Mucosa of descending colon (tissue), 3 donors: ENCODE data around the gene COL4A6. TPM values are rescaled to one million over a fixed set of nuclear protein-coding genes. Genes with fewer than 3 reads are reported as not detected.

Experiments used
- ATAC-seq: fragments of 200-7000 bp; cut with Tn5 transposase; one replicate; pipeline ENCODE4 v1.9.1; 2020; ENCODE audit warnings: mild to moderate bottlenecking, moderate library complexity
- DNase-seq, 3 donors: peaks; one replicate each; pipeline ENCODE4 v3.0.0-alpha.2; 2020
- H3K36me3 ChIP-seq: fragments of 200-600 bp; one replicate; pipeline ENCODE4 v1.8.0; 2021; ENCODE audit warnings: low read depth, mild to moderate bottlenecking
- H3K4me1 ChIP-seq: fragments of 200-600 bp; one replicate; pipeline ENCODE4 v1.8.0; 2021; ENCODE audit warnings: low read depth, mild to moderate bottlenecking
- H3K4me3 ChIP-seq: fragments of 200-600 bp; one replicate; pipeline ENCODE4 v1.8.0; 2021; ENCODE audit warnings: mild to moderate bottlenecking
- H3K9me3 ChIP-seq: fragments of 200-600 bp; one replicate; pipeline ENCODE4 v1.8.0; 2021; ENCODE audit warnings: mild to moderate bottlenecking
- intact Hi-C, 2 donors: fragments of 100-400 bp; cut with DNase I in 1 of 2; cut with micrococcal nuclease in 1 of 2; formaldehyde crosslinking; loops; one replicate each; pipeline versions ENCODE4 v1.11.0 to v1.11.1; 2022; cut with DNase I, micrococcal nuclease
- total RNA-seq, 3 donors: library from RNA; stranded (reverse); fragmentation: NEBNext Ultra II Directional in 2 of 3; extraction: Animal tissue kit (Norgen Biotek cat#: 25700) in 2 of 3; gene quantifications; one replicate each; pipeline versions ENCODE4 v1.2.1 to v1.2.4, GENCODE V29; 2021 to 2023
- TF ChIP-seq, protein P1 (sequence below): fragments of 200-600 bp; IDR thresholded peaks from one replicate; pipeline ENCODE4 v1.8.0; 2022; ENCODE audit warnings: antibody characterized with exemption, mild to moderate bottlenecking
- donor health status: DM: no; HTN: no; CAD: no; lungs with moderate emphysema.
- donor health status: DM: no; HTN: no; CAD: no.
- donor health status: DM: no; HTN: yes; CAD: no.

Gene COL4A6
- total RNA-seq, 3 donors from 2014 or later: 0.35 to 0.81 (median 0.77) TPM

GRCh38 chrX:108268434-108269080 is 169.7 kb downstream of the COL4A6 start:
- H3K4me3 ChIP-seq: no peak overlapping the region
- ATAC-seq (no peak), DNase-seq (no peak)
- no peaks in the 10 kb centered on the region for H3K4me1 ChIP-seq
- TF ChIP-seq, protein P1, sequence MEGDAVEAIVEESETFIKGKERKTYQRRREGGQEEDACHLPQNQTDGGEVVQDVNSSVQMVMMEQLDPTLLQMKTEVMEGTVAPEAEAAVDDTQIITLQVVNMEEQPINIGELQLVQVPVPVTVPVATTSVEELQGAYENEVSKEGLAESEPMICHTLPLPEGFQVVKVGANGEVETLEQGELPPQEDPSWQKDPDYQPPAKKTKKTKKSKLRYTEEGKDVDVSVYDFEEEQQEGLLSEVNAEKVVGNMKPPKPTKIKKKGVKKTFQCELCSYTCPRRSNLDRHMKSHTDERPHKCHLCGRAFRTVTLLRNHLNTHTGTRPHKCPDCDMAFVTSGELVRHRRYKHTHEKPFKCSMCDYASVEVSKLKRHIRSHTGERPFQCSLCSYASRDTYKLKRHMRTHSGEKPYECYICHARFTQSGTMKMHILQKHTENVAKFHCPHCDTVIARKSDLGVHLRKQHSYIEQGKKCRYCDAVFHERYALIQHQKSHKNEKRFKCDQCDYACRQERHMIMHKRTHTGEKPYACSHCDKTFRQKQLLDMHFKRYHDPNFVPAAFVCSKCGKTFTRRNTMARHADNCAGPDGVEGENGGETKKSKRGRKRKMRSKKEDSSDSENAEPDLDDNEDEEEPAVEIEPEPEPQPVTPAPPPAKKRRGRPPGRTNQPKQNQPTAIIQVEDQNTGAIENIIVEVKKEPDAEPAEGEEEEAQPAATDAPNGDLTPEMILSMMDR: no peak
- no peaks in the 10 kb centered on the region for H3K9me3 ChIP-seq
- intact Hi-C loops: no loop called here
- H3K36me3 ChIP-seq: no peaks in the 10 kb centered on the region

GRCh38 chrX:108267557-108267956 is 170.7 kb downstream of the COL4A6 start:
- no peak for DNase-seq
- Histone ChIP-seq H3K9me3 (no peaks in the 10 kb centered on the region), H3K4me3 (no peak overlapping the region), H3K4me1 (no peaks in the 10 kb centered on the region), H3K36me3 (no peaks in the 10 kb centered on the region)
- intact Hi-C loops: no loop called here
- ATAC-seq: no peak
- TF ChIP-seq, protein P1: no peak

GRCh38 chrX:108264376-108264775 is 173.8 kb downstream of the COL4A6 start:
- Histone ChIP-seq H3K4me3 (no peak overlapping the region), H3K9me3 (no peaks in the 10 kb centered on the region), H3K4me1 (no peaks in the 10 kb centered on the region), H3K36me3 (no peaks in the 10 kb centered on the region)
- TF ChIP-seq, protein P1: no peak
- no peak for ATAC-seq
- intact Hi-C loops: no loop called here
- DNase-seq: no peak

DNA sequence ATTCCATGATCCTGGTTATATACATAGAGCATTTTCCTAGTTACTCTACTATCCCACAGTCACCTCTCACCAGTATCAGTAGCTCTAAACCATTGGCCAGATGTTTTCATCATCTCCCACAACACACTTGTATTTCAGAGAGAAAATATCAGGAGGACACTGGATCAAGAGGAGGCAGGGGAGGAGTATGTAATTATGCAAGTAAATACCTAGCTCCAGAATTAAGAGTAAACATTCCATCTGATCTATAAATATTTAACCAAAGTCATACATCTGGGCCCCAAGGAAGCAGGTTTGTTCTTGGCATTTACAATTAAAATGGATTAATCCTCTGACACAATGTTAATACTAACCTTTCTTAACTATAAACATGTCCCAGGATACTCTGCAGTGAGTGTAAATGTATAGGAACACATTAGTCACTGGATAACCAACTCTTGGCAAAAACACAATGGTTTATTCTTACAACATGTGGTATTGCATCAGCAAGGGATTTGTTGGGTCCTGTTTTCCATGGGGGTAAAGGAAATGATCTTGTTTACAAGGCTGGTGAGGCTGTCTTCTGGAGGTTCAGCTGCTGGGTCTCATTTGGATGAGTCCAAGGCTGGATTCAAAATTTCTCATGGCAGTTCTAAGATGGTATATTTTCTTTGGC is 176.5 kb downstream of the COL4A6 start:
- intact Hi-C loops: no loop called here
- no peak overlapping the region for H3K4me3 ChIP-seq
- ATAC-seq (no peak), DNase-seq (no peak)
- H3K36me3 ChIP-seq: no peaks in the 10 kb centered on the region
- H3K9me3 ChIP-seq: no peaks in the 10 kb centered on the region
- H3K4me1 ChIP-seq: no peaks in the 10 kb centered on the region
- TF ChIP-seq, protein P1: no peak

DNA sequence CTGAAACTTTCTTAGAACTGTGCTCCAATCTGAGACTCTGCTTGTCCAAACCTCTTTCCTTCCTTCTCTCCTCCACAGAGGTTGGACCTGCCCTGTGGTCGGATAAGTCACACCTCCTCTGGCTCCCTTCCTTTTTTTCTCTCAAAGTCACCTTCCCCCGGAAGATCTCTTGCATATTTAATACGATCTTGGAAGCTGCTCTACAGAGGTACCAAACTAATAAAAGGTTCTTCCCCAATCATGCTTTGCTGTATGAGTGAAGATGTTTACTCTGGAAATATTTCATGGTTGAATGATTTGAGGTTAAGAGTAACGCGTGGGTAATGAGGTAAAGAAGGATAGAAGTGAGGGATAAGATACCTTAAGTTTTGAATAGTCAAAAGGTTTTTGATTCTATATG is 180.7 kb downstream of the COL4A6 start:
- TF ChIP-seq, protein P1: no peak
- ATAC-seq (no peak), DNase-seq (no peak)
- Histone ChIP-seq H3K36me3 (no peaks in the 10 kb centered on the region), H3K9me3 (no peaks in the 10 kb centered on the region), H3K4me1 (no peaks in the 10 kb centered on the region), H3K4me3 (no peak overlapping the region)
- intact Hi-C loops: no loop called here
